HFFc6 (cell line): ENCODE data around the gene VPS33A. TPM values are rescaled to one million over a fixed set of nuclear protein-coding genes. Genes with fewer than 3 reads are reported as not detected.

Source experiments
- DNase-seq: peaks from one replicate; pipeline ENCODE4 v3.0.0-alpha.2; 2018
- H3K27ac Mint-ChIP-seq: 2 replicates; pipeline ENCODE4 v1.8.0; 2020; ENCODE audit warnings: mild to moderate bottlenecking, mixed read lengths
- H3K27me3 Mint-ChIP-seq: 2 replicates; pipeline ENCODE4 v1.8.0; 2021; ENCODE audit warnings: mild to moderate bottlenecking, moderate library complexity, mixed read lengths; ENCODE audit not compliant: insufficient read depth
- H3K36me3 Mint-ChIP-seq: 2 replicates; pipeline ENCODE4 v1.8.0; 2021; ENCODE audit warnings: low read depth, mixed read lengths
- H3K4me1 Mint-ChIP-seq: 2 replicates; pipeline ENCODE4 v1.8.0; 2020; ENCODE audit warnings: low read depth, mixed read lengths
- H3K4me3 Mint-ChIP-seq: 2 replicates; pipeline ENCODE4 v1.8.0; 2020; ENCODE audit warnings: mild to moderate bottlenecking, moderate library complexity, mixed read lengths
- H3K9me3 Mint-ChIP-seq: 2 replicates; pipeline ENCODE4 v1.8.0; 2020; ENCODE audit warnings: mild to moderate bottlenecking, mixed read lengths
- total RNA-seq, 6 experiments: library from RNA; stranded (reverse); fragmentation: NEBNext Ultra II Directional; extraction: Animal tissue kit (Norgen Biotek cat#: 25700); gene quantifications; 2 replicates in 1 of 6; 3 replicates in 5 of 6; pipeline ENCODE4 v1.2.3, GENCODE V29; 2021
- TF ChIP-seq, protein P1 (sequence below): fragments of 200-600 bp; sonication (generic); IDR thresholded peaks from 2 replicates; pipeline ENCODE4 v1.5.0; 2021; ENCODE audit warnings: antibody characterized with exemption, mild to moderate bottlenecking

Gene VPS33A
- total RNA-seq, 6 experiments from 2014 or later = 22.7 to 31.0 (median 25.7) TPM

DNA sequence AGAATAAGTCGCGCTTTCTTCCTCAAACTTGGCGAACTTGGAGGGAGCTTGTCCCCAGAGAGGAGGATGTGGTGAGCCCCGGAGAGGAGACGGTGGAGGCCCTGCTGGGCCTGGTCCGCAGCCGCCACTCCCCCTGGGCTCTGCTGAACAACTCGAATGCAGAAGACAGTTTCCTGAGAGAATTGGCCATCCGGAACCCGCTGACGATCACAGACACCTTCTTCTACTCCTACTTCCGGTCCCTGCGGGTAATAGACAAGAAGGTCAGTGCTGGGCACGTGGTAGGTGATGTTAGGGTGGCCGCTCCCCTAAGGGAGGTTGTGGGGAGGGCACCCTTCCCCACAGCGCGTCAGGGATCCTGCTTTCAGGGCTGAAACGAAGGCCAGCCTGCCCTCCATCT lies 81.8 kb downstream of the VPS33A start:
- Mint-ChIP-seq H3K27ac (no peak overlapping the region), H3K27me3 (peaks cover 4% of the 10 kb centered on the region; the same call in 1 of the 2 replicates), H3K9me3 (no peaks in the 10 kb centered on the region), H3K4me3 (no peak overlapping the region), H3K36me3 (no peaks in the 10 kb centered on the region), H3K4me1 (peaks cover 13% of the 10 kb centered on the region)
- TF ChIP-seq, protein P1, sequence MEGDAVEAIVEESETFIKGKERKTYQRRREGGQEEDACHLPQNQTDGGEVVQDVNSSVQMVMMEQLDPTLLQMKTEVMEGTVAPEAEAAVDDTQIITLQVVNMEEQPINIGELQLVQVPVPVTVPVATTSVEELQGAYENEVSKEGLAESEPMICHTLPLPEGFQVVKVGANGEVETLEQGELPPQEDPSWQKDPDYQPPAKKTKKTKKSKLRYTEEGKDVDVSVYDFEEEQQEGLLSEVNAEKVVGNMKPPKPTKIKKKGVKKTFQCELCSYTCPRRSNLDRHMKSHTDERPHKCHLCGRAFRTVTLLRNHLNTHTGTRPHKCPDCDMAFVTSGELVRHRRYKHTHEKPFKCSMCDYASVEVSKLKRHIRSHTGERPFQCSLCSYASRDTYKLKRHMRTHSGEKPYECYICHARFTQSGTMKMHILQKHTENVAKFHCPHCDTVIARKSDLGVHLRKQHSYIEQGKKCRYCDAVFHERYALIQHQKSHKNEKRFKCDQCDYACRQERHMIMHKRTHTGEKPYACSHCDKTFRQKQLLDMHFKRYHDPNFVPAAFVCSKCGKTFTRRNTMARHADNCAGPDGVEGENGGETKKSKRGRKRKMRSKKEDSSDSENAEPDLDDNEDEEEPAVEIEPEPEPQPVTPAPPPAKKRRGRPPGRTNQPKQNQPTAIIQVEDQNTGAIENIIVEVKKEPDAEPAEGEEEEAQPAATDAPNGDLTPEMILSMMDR = no peak
- no peak for DNase-seq

DNA sequence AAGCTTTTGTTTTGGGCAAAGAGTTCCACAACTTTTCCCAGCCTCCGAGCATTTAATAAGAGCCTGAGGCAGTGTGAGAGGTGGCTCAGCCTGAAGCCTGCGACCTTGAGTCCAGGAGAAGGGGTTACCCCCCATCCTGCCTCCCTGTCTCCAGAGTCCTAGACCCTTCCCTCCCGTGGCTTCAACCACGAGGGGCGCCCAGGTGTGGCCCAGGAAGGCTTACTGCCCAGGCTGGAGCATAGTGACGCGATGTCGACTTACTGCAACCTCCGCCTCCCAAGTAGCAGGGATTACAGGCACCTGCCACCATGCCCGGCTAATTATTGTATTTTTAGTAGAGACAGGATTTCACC lies 82.7 kb downstream of the VPS33A start:
- TF ChIP-seq, protein P1 = no peak
- Mint-ChIP-seq H3K36me3 (no peaks in the 10 kb centered on the region), H3K4me1 (peaks cover 13% of the 10 kb centered on the region), H3K27ac (no peak overlapping the region), H3K27me3 (peaks cover 5% of the 10 kb centered on the region; the same call in 1 of the 2 replicates), H3K9me3 (no peaks in the 10 kb centered on the region), H3K4me3 (0 out of 2 replicates have a peak overlapping the region, but pooled peaks have one; percentile 32)
- no peak for DNase-seq

DNA sequence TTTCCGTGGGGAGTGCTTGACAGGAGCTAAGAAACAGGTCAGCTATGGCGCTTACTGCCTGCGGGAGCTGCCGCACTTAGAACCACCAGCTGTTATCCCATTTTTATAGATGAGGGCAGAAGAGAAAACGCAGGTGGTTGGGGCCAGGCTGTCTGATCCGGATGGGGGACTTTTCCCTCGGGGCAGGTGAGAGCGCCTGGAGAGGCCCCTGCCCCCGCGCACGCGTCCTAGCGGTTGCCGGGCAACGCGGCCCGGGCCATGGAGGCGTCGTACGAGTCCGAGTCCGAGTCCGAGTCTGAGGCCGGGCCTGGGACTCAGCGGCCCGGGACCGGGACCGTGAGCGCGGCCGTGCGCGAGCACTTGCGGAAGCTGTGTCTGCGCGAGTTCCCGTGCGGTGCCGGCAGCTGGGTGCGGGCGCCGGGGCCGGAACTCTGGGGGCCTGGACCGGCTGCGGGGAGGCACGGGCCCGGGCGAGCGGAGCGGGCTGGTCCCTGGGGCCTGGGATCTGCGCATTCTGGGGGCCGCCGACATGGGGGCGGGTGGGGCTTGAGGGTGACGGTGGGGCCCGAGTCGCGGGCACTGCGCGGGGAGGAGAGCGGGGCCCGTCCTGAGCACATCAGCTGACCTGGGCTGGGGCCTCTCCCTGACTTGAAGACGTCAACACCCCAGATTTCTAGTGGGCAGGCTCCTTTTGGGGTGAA lies 83.3 kb downstream of the VPS33A start, which contains the start of gene LRRC43:
Gene LRRC43 (plus strand): TSS at position 237 of the 701 bp plus-strand sequence. CDS start 22 bp downstream, at position 259.
- Mint-ChIP-seq H3K4me1 (peaks cover 13% of the 10 kb centered on the region), H3K27me3 (peaks cover 6% of the 10 kb centered on the region; the same call in 1 of the 2 replicates), H3K27ac (no peak within 1 kb of the TSS), H3K4me3 (peak within 1 kb of the TSS; percentile 56), H3K36me3 (no peaks in the 10 kb centered on the region), H3K9me3 (no peaks in the 10 kb centered on the region)
- DNase-seq = no peak
- TF ChIP-seq, protein P1 = no peak

Other genes starting within 250 kb of the VPS33A start
- gene BCL7A, start 244.6 kb downstream of the VPS33A start, total RNA-seq = 1 to 10 TPM; 2.6 to 3.8 (median 3.4) TPM
- 10 to 100 TPM; 19.0 to 23.8 (median 21.7) TPM for gene MLXIP, start 187.7 kb downstream of the VPS33A start, total RNA-seq
- not detected for gene IL31, start 92.3 kb downstream of the VPS33A start, total RNA-seq
- gene LRRC43, start 83.4 kb downstream of the VPS33A start, total RNA-seq = not detected
- under 1 TPM in 2 of 6 experiments, not detected in 4; 0.13 to 0.14 TPM for gene B3GNT4, start 62.8 kb downstream of the VPS33A start, total RNA-seq
- 10 to 100 TPM; 47.5 to 54.2 (median 48.8) TPM for gene DIABLO, start 40.4 kb downstream of the VPS33A start, total RNA-seq
- gene CLIP1, start 156.2 kb upstream of the VPS33A start, total RNA-seq = 10 to 100 TPM; 62.5 to 71.9 (median 69.1) TPM
- gene ZCCHC8, start 234.4 kb upstream of the VPS33A start, total RNA-seq = 10 to 100 TPM in 5 of 6 experiments, 1 to 10 TPM in 1; 9.7 to 13.1 (median 11.4) TPM